HUES48 (cell line): ENCODE measurements around the gene RAB14.

Experiments used
- H3K27ac ChIP-seq: one replicate; pipeline ENCODE4 v1.7.0; 2013; ENCODE audit warnings: low read depth, low read length, inconsistent platforms
- H3K27me3 ChIP-seq: 2 replicates; pipeline ENCODE4 v1.6.1; 2013; ENCODE audit warnings: mild to moderate bottlenecking, low read length; ENCODE audit not compliant: control insufficient read depth, insufficient read depth
- H3K36me3 ChIP-seq: 2 replicates; pipeline ENCODE4 v1.6.1; 2013; ENCODE audit warnings: low read length; ENCODE audit not compliant: control insufficient read depth, insufficient read depth
- H3K4me1 ChIP-seq: 2 replicates; pipeline ENCODE4 v1.6.1; 2013; ENCODE audit warnings: mild to moderate bottlenecking, low read length; ENCODE audit not compliant: control insufficient read depth, insufficient read depth
- H3K4me3 ChIP-seq: 2 replicates; pipeline ENCODE4 v1.5.1; 2013; ENCODE audit warnings: mild to moderate bottlenecking, low read depth, low read length
- H3K9ac ChIP-seq: 2 replicates; pipeline ENCODE4 v1.6.1; 2013; ENCODE audit warnings: mild to moderate bottlenecking, low read depth, low read length, moderate library complexity
- H3K9me3 ChIP-seq: 2 replicates; pipeline ENCODE4 v1.6.1; 2013; ENCODE audit warnings: low read length; ENCODE audit not compliant: control insufficient read depth, insufficient read depth

Gene RAB14

GRCh38 chr9:121201045-121201737 lies 478 bp downstream of the RAB14 start:
- Histone ChIP-seq H3K4me3 (peak overlapping the region; percentile 75), H3K27me3 (no peaks in the 10 kb centered on the region), H3K9me3 (no peaks in the 10 kb centered on the region), H3K27ac (peak overlapping the region; percentile 92), H3K9ac (peak overlapping the region; percentile 43; the same call in 1 of the 2 replicates), H3K36me3 (no peaks in the 10 kb centered on the region), H3K4me1 (peaks cover 15% of the 10 kb centered on the region)

DNA sequence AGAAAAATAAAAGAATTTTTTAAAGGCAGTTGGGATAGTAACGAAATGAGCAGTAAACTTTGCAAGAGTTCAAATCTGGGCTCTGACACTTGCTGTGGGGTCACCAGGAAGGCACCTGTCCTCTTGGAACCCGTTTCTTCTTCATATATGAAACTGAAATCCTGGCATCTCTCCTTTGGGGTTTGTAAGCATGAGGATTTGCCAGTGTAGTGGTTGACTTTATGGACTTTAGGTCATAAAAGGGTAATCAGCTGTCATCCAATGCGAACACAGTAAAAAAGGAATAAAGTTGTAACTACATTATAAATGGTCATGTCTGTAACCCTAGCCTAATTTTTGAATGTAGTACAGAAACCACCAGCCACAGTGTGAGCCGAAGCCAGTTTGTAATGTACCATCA lies 1.3 kb downstream of the RAB14 start:
- no peaks in the 10 kb centered on the region for H3K27me3 ChIP-seq
- no peak overlapping the region for H3K27ac ChIP-seq
- peak overlapping the region; percentile 75 for H3K4me3 ChIP-seq
- H3K4me1 ChIP-seq = peaks cover 21% of the 10 kb centered on the region
- H3K36me3 ChIP-seq = no peaks in the 10 kb centered on the region
- no peaks in the 10 kb centered on the region for H3K9me3 ChIP-seq
- H3K9ac ChIP-seq = no peak overlapping the region

DNA sequence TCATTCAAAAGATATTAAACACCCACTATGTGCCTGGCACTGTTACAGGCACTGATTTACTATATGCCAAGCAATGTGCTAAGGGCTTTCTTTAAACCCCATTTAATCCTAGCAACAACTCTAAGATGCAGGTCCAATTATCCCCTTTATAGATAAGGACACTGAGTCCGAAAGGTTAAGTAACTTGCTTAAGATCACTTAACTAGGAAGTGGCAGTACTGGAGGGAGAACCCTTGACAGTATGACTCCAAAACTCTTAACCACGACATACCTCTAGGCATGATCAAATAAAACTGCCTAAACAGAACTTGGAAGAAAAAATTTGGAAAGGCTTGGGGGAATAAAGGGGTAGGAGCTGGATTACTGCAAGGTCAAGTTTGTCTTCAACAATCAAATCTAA lies 1.7 kb downstream of the RAB14 start:
- Histone ChIP-seq H3K4me1 (peaks cover 25% of the 10 kb centered on the region), H3K4me3 (peak overlapping the region; percentile 75; the same call in 1 of the 2 replicates), H3K27me3 (no peaks in the 10 kb centered on the region), H3K9ac (no peak overlapping the region), H3K27ac (no peak overlapping the region), H3K36me3 (no peaks in the 10 kb centered on the region), H3K9me3 (no peaks in the 10 kb centered on the region)

- no peaks in the 10 kb centered on the region for H3K9me3 ChIP-seq
- H3K4me1 ChIP-seq = peaks cover 27% of the 10 kb centered on the region
- no peak overlapping the region for H3K4me3 ChIP-seq
- no peak overlapping the region for H3K9ac ChIP-seq
- no peaks in the 10 kb centered on the region for H3K27me3 ChIP-seq
- no peak overlapping the region for H3K27ac ChIP-seq
- no peaks in the 10 kb centered on the region for H3K36me3 ChIP-seq
Observed at GRCh38 chr9:121198512-121199042, 3.1 kb downstream of the RAB14 start.

DNA sequence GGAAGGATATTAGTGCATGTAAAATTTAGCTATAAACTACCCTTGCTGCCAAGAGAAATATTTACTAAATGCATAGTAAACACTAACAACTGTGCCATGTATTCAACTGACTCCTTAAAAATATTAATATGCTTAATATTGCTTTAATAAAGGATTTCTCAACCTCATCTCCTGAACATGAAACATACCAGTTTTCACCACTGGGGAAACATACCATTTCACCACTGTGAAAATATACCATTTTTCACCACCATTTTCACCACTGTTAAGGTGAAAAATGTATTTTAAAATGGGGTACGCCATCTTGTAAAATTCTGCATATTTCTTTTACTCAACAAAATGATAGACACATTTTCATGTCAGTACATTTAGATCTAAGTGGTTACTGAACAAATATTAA lies 4.5 kb downstream of the RAB14 start:
- Histone ChIP-seq H3K9me3 (no peaks in the 10 kb centered on the region), H3K4me1 (peaks cover 27% of the 10 kb centered on the region), H3K4me3 (no peak overlapping the region), H3K9ac (no peak overlapping the region), H3K27me3 (no peaks in the 10 kb centered on the region), H3K36me3 (no peaks in the 10 kb centered on the region), H3K27ac (no peak overlapping the region)

DNA sequence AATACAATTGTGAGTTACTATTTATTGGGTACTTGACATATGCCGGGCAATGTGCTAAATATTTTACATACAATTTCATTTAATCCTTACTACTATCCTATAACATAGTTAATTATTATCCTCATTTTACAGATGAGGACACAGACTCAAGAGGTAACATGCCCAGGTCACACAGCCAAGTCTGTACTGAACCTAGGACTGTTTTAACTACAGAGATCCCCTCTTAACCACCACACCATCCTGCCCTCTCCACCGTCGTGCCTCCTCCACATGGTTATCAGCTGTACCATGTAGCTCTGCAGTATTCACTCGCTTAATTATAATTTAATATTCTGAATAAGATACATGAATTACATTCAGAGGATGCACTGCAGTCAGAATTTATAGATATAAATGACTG lies 5.3 kb downstream of the RAB14 start:
- Histone ChIP-seq H3K4me3 (no peak overlapping the region), H3K9me3 (no peaks in the 10 kb centered on the region), H3K27ac (no peak overlapping the region), H3K36me3 (no peaks in the 10 kb centered on the region), H3K9ac (no peak overlapping the region), H3K4me1 (peaks cover 27% of the 10 kb centered on the region), H3K27me3 (no peaks in the 10 kb centered on the region)

DNA sequence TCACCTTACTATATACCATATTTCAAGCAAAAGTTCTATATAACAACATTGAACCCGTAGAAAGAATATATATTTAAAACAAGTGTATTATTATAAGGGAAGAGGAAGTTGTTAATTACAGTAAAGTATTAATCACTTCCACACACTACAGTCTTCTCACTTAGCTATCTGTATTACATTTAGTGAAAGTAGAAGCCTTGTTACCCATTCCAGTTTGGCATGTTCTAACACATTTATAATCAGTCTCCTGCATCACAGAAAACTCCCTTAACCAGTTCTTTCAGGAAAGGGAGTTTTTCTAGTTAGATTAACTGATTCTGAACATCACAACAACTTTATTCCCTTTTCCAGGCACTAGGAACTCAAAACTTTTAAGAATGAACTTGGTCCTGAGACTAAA lies 6.9 kb downstream of the RAB14 start:
- Histone ChIP-seq H3K27ac (no peak overlapping the region), H3K4me3 (no peak overlapping the region), H3K9me3 (no peaks in the 10 kb centered on the region), H3K36me3 (0 out of 2 replicates have a peak, but pooled peaks cover 2% of the 10 kb centered on the region), H3K4me1 (peaks cover 20% of the 10 kb centered on the region; the same call in 1 of the 2 replicates), H3K27me3 (no peaks in the 10 kb centered on the region), H3K9ac (no peak overlapping the region)

DNA sequence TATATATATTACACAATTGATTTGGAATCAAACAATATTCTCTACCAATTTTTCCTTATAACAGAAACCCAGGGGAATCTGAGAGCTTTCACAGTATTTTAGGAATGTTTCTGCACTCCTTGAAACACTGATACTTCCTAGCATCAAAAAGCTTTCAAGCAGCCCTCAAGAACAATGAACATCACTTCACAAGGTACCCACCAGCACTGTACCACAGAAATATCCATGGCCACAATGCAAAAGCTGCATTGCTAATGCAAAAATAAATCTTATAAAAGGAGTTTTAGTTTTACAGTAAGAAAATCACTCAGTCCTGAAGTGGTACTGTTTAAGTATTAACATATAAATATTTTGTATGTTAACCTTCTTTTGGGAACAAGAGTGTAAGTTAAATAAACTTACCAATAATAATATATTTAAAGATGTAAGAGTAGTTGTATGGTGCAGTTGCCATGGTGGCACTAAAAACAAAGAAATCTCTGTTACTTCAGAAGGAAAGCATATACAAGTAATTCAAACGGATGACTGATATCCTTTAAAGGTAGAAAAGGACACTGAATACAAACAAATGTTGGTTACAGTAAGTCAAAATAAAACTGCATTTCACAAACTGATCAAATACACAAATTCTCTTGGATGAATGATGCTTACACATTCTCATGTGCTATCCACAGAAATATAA lies 8.6 kb downstream of the RAB14 start:
- H3K36me3 ChIP-seq = 0 out of 2 replicates have a peak, but pooled peaks cover 5% of the 10 kb centered on the region

DNA sequence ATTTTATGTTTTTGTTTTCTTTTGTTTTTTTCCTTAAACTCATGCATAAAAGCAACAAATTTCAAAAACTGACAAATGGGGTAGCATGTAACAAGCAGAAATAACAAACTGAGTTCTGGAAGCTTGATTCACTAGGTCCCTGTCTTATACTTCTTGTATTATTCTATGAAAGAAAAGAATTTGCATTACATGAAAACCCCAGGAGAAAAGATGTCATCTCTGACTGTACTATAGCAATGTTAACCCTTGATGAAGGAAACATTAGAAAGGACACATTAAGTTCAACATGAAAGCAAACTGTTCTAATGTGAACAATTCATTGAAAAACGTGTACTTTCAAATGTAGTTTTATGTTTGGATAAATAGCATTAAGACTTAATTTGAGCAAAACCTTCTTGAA lies 9.2 kb downstream of the RAB14 start:
- no peak overlapping the region for H3K27ac ChIP-seq
- no peaks in the 10 kb centered on the region for H3K27me3 ChIP-seq
- H3K4me1 ChIP-seq = peaks cover 20% of the 10 kb centered on the region; the same call in 1 of the 2 replicates

More for the DNA sequence above, 8.6 kb downstream of the RAB14 start:
- no peak overlapping the region for H3K9ac ChIP-seq
- H3K27me3 ChIP-seq = no peaks in the 10 kb centered on the region
- H3K4me3 ChIP-seq = no peak overlapping the region
- H3K4me1 ChIP-seq = peaks cover 20% of the 10 kb centered on the region; the same call in 1 of the 2 replicates
- no peaks in the 10 kb centered on the region for H3K9me3 ChIP-seq
- H3K27ac ChIP-seq = no peak overlapping the region

DNA sequence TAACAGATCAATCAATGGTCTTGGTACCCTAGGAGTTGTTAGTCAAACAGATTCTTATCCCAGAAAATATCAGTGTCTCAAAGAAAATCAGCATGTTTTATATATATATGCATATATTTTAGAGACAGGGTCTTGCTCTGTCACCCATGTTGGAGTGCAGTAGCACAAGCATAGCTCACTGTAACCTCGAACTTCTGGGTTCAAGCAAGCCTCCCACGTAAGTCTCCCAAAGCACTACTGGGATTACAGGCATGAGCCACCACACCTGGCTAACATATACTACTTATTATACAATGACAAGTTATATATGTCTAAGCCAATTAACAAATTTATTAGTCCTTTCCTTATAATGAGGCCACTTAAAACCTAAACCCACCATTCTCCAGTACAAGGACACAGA lies 10.4 kb downstream of the RAB14 start:
- Histone ChIP-seq H3K9ac (no peak overlapping the region), H3K4me3 (no peak overlapping the region), H3K27ac (no peak overlapping the region), H3K4me1 (peaks cover 15% of the 10 kb centered on the region; the same call in 1 of the 2 replicates), H3K9me3 (no peaks in the 10 kb centered on the region), H3K36me3 (peaks cover 14% of the 10 kb centered on the region; the same call in 1 of the 2 replicates), H3K27me3 (no peaks in the 10 kb centered on the region)

More for the DNA sequence above, 9.2 kb downstream of the RAB14 start:
- Histone ChIP-seq H3K9ac (no peak overlapping the region), H3K4me3 (no peak overlapping the region), H3K36me3 (0 out of 2 replicates have a peak, but pooled peaks cover 5% of the 10 kb centered on the region), H3K9me3 (no peaks in the 10 kb centered on the region)

DNA sequence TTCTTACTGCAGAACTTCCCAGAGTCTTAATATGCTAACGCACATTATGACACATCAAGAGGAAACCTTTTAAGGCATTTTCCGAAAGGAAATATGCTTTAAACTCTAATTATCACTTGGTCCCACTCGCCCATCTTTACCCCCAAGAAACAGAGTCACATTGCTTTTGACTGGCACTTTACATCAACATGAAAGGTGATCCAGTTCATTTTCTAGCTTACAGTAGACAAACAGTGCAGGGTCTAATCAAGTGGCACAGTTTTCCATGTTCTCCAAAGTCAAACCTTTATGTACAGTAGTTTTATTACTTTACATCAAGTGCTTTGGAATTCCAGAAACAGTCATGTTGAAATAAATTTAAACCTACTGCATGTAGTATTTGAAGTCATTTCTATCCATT lies 12.0 kb downstream of the RAB14 start:
- no peak overlapping the region for H3K9ac ChIP-seq
- no peaks in the 10 kb centered on the region for H3K4me1 ChIP-seq
- H3K27me3 ChIP-seq = no peaks in the 10 kb centered on the region
- H3K36me3 ChIP-seq = peaks cover 29% of the 10 kb centered on the region
- no peak overlapping the region for H3K27ac ChIP-seq
- H3K4me3 ChIP-seq = no peak overlapping the region
- H3K9me3 ChIP-seq = no peaks in the 10 kb centered on the region
